Measurements from ENCODE around the gene FBXW7. TPM values are rescaled to one million over a fixed set of nuclear protein-coding genes. Genes with fewer than 3 reads are reported as not detected.

FBXW7 gene
- polyA plus RNA-seq, 2 of the 4 experiments (the other 2 are of a cell fraction): 7.2 to 12.5 TPM

GRCh38 chr4:152451496-152451895 is 84.4 kb downstream of the FBXW7 start (continued):
- no peak for TF ChIP-seq ELK1 (IDR thresholded peaks at IDR 0.05; ENCODE audit: low read depth, low read length)
- TF ChIP-seq PHF8 (IDR thresholded peaks at IDR 0.05; ENCODE audit: borderline replicate concordance, low read depth): no peak
- TF ChIP-seq ZFP36 (IDR thresholded peaks at IDR 0.05; ENCODE audit: borderline replicate concordance, partially characterized antibody): no peak
- TF ChIP-seq SMC3 (IDR thresholded peaks at IDR 0.05): no peak
- TF ChIP-seq HOXA7 (CRISPR knock-in tag; IDR thresholded peaks at IDR 0.05): no peak
- no peak for TF ChIP-seq CBX8 (IDR thresholded peaks at IDR 0.05)
- no peak for TF ChIP-seq E2F6 (IDR thresholded peaks at IDR 0.05; ENCODE audit: borderline replicate concordance, low read depth)

- DNase-seq (ENCODE audit: low read depth in 1 of 2, low spot score in 1 of 2): no peak
- no peak for TF ChIP-seq MAX (IDR thresholded peaks at IDR 0.05)
- no peak for TF ChIP-seq POLR2A (IDR thresholded peaks at IDR 0.05; ENCODE audit: low read length)
- no peak for TF ChIP-seq MAZ (IDR thresholded peaks at IDR 0.05; ENCODE audit: borderline replicate concordance, low read depth, low read length)
- TF ChIP-seq HES2 (IDR thresholded peaks at IDR 0.05): no peak
- no peak for TF ChIP-seq E2F6 (IDR thresholded peaks at IDR 0.05; ENCODE audit: borderline replicate concordance, low read depth)
- TF ChIP-seq RCOR1 (IDR thresholded peaks at IDR 0.05; ENCODE audit: low read depth, low read length): no peak
- TF ChIP-seq ELK1 (IDR thresholded peaks at IDR 0.05; ENCODE audit: low read depth, low read length): no peak
- no peak for TF ChIP-seq SREBF2 (IDR thresholded peaks at IDR 0.05)
- no peak for TF ChIP-seq EHMT2 (IDR thresholded peaks at IDR 0.05; ENCODE audit: low read depth)
- TF ChIP-seq SMC3 (IDR thresholded peaks at IDR 0.05): no peak
- TF ChIP-seq JUN (IDR thresholded peaks at IDR 0.05): no peak
- TF ChIP-seq GATA3 (IDR thresholded peaks at IDR 0.05; ENCODE audit: borderline replicate concordance): no peak
- no peak for TF ChIP-seq CTCF (IDR thresholded peaks at IDR 0.05)
- no peak for TF ChIP-seq CHD4 (IDR thresholded peaks at IDR 0.05; ENCODE audit: borderline replicate concordance)
- TF ChIP-seq TFCP2L1 (CRISPR knock-in tag; IDR thresholded peaks at IDR 0.05): no peak
- no peak for TF ChIP-seq TP53 (CRISPR knock-in tag; IDR thresholded peaks at IDR 0.05)
- no peak for TF ChIP-seq ZFP36 (IDR thresholded peaks at IDR 0.05; ENCODE audit: borderline replicate concordance, partially characterized antibody)
- TF ChIP-seq FOSB (CRISPR knock-in tag; IDR thresholded peaks at IDR 0.05): no peak
- TF ChIP-seq PHF8 (IDR thresholded peaks at IDR 0.05; ENCODE audit: borderline replicate concordance, low read depth): no peak
- no peak overlapping the region for H3K27ac ChIP-seq
- no peak overlapping the region for H3K4me2 ChIP-seq
- CTCF ChIA-PET: interaction anchor here (0.7 to 3.0 kb wide), 2 partner anchors 157 to 191 kb away, joined by 3 to 10 read pairs; no protein-coding TSS in a partner anchor
- 52% methylated on average over 3 of the region's 3 CpGs for WGBS (ENCODE audit: missing lambda C conversion rate)
- POLR2A ChIA-PET: no interaction called here
- no peaks in the 10 kb centered on the region for H3K9me3 ChIP-seq
- ATAC-seq: no peak
- FAIRE-seq: no peak
- H3K4me1 ChIP-seq: no peaks in the 10 kb centered on the region
- H3K4me3 ChIP-seq: no peak overlapping the region
Observed at GRCh38 chr4:152448854-152449253, 87.0 kb downstream of the FBXW7 start.

All from A549 (cell line).